Loucy (cell line): Measurements from ENCODE around the gene LDB3.

ENCODE experiments used
- CTCF ChIP-seq: fragments of 200-600 bp; sonication (generic); conservative IDR thresholded peaks from 2 replicates; pipeline ENCODE4 v1.5.1; 2014; ENCODE audit warnings: mild to moderate bottlenecking, antibody characterized with exemption, low read length
- EZH2phosphoT487 ChIP-seq: fragments of 200-600 bp; IDR thresholded peaks from 2 replicates; pipeline ENCODE4 v1.6.1; 2018; ENCODE audit warnings: antibody characterized with exemption, mild to moderate bottlenecking, moderate library complexity, borderline replicate concordance

- TF ChIP-seq CTCF (no peak), EZH2phosphoT487 (no peak)
Observed at GRCh38 chr10:86632951-86633350, 35.4 kb upstream of the LDB3 start.
